GM18951 (cell line): ENCODE results near the gene SRRT.

Source experiments
- POLR2A ChIP-seq: IDR thresholded peaks from 4 replicates; pipeline ENCODE4 v1.6.1; 2011; ENCODE audit warnings: mild to moderate bottlenecking; ENCODE audit not compliant: insufficient read length, insufficient read depth; ENCODE audit errors: extremely low read depth
- in situ Hi-C: fragments of 300-500 bp; cut with MboI; formaldehyde crosslinking; loops from one replicate; pipeline ENCODE4 v1.12.0; 2022; ENCODE audit warnings: low sequenced_read_pairs, mixed read lengths, inconsistent platforms; ENCODE audit not compliant: unreplicated experiment

The SRRT gene, protein sequence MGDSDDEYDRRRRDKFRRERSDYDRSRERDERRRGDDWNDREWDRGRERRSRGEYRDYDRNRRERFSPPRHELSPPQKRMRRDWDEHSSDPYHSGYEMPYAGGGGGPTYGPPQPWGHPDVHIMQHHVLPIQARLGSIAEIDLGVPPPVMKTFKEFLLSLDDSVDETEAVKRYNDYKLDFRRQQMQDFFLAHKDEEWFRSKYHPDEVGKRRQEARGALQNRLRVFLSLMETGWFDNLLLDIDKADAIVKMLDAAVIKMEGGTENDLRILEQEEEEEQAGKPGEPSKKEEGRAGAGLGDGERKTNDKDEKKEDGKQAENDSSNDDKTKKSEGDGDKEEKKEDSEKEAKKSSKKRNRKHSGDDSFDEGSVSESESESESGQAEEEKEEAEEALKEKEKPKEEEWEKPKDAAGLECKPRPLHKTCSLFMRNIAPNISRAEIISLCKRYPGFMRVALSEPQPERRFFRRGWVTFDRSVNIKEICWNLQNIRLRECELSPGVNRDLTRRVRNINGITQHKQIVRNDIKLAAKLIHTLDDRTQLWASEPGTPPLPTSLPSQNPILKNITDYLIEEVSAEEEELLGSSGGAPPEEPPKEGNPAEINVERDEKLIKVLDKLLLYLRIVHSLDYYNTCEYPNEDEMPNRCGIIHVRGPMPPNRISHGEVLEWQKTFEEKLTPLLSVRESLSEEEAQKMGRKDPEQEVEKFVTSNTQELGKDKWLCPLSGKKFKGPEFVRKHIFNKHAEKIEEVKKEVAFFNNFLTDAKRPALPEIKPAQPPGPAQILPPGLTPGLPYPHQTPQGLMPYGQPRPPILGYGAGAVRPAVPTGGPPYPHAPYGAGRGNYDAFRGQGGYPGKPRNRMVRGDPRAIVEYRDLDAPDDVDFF

DNA sequence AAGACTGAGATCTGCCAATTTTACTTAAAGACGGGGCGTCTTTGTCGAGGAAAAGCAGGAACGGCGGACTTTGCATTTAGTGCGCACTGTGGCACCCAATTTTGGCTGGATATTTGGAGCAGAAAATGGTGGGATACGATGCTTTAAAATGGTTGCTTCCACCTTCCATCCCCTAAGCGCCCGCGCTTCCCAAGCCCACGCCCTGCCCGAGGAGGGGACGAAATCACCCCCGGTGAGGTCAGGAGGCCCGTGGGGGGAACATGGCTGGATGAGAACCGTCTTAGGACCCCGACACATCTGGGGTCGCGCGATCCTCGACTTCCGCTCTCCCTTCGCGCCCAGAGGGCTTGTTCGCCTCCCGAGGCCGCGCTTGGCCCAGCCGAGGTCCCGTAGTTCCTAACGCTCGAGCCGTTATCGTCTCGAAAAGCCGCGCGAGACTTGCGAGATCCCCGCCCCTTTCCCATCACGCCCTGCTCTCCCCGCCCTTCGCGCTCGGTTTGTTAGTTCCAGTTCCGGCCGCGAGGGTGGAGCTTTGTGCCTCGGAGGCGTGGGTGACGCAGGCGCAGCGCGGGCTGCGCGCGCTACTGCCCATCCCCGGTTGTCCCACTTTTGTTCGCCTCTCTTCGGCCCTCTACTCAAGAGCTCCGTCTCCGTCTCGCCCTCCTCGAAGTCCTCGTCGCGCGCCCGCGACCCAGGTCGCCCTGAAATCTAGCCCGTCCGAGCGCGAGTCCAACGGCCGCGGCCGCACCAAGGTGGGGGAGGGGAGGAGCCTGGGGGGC lies at the start of gene SRRT:
SRRT (plus strand) TSS at position 527 of the 779 bp plus-strand sequence. CDS start 488 bp downstream, outside the sequence.
- TF ChIP-seq POLR2A: peak; percentile 87
- in situ Hi-C loops: no loop called here

GRCh38 chr7:100825215-100825671 lies 49.7 kb upstream of the SRRT start:
- in situ Hi-C loops: no loop called here
- TF ChIP-seq POLR2A: no peak

DNA sequence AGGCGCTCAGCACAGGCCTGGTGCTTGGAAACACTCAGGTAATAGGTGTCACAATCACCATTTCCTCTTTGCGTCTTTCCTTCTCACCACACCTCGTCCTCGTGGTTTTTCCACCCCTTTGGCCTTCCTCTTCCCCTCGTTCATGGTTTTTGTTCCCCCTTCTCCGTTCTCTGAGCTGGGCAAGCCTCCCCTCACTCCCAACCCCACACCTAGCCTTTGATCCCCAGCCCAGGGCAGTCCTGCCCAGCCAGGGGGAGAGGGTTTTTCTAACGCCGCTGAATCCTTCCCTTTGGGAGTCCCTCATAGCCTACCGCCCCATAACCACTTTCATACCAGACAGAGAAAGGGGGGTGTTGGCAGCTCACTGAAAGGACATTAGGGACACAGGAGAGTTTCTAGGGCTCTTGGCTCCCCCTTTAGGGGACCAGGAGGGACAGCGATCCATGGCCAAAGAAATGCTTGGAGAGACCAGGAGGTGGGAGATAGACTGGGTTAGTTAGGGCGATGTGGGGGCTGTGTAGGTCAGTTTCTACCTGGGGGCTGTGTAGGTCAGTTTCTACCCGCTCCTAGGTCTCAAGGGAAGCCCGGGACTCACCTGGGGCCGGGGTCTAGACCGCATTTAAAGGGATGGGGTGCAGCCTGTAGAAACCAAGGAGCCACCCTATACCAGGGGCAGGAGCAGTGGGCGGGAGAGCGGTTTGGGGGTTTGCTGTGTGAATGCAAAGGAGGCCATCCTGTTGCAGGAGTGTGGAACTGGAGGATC lies 49.0 kb upstream of the SRRT start:
- TF ChIP-seq POLR2A: no peak
- in situ Hi-C loops: no loop called here

- no peak for TF ChIP-seq POLR2A
- in situ Hi-C loops: no loop called here
Observed at GRCh38 chr7:100826514-100827329, 48.2 kb upstream of the SRRT start.

- no peak for TF ChIP-seq POLR2A
- in situ Hi-C loops: no loop called here
Observed at GRCh38 chr7:100827330-100828226, 47.3 kb upstream of the SRRT start, which contains the start of gene EPHB4. EPHB4 (minus strand) TSS chr7:100827523; CDS start chr7:100827030, 493 bp downstream.

DNA sequence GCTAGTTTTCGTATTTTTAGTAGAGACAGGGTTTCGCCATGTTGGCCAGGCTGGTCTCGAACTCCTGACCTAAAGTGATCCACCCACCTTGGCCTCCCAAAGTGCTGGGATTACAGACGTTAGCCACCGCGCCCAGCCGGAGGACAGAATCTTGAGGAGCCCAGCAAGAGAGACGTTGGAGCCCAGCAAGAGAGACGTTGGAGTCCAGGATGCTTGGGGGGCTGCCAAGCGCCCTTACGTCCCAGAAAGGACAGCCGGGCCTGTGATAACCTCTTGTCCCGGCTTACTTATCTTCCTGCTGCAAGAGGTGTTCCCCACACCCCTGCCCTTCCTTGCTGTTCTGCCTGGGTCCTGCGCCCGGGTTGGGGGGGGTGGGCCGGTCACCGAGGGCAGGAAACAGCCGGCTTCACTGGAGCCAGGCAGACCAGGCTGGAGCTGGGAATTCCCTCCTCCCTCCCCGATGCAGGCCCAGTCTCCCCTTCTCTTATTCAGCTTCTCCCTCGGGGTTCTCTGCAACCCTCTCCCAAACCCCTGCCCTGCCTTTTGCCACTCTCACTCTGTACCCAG lies 45.7 kb upstream of the SRRT start:
- in situ Hi-C loops: no loop called here
- TF ChIP-seq POLR2A: no peak

DNA sequence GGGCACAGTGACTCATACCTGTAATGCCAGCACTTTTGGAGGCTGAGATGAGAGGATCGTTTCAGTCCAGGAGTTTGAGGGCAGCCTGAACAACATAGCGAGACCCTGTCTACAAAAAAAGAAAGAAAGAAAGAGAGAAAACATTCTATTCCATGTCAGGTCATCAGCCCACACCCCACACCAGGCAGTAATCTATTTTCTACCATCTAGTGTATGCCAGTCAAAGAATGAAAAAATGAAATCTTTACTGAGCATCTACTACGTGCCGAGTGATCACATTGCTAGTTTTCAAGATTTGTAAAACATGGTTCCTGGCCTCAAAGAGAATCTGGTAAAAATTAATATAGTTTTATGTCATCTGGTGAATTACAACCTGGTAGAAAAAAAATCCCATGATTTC lies 44.5 kb upstream of the SRRT start:
- TF ChIP-seq POLR2A: no peak
- in situ Hi-C loops: no loop called here

DNA sequence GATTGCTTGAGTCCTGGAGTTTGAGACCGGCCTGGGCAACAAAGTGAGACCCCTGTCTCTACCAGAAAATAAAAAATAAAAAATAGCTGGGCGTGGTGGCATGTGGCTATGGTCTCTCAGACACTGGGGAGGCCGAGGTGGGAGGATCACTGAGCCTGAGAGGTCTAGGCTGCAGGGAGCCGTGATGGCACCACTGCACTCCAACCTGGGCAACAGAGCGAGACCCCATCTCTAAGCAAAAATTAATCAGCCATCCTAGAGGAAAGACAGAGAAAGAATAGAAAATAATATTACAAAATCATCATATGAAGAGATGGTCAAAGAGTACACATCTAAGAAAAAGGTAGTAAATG lies 42.6 kb upstream of the SRRT start:
- TF ChIP-seq POLR2A: no peak
- in situ Hi-C loops: no loop called here

DNA sequence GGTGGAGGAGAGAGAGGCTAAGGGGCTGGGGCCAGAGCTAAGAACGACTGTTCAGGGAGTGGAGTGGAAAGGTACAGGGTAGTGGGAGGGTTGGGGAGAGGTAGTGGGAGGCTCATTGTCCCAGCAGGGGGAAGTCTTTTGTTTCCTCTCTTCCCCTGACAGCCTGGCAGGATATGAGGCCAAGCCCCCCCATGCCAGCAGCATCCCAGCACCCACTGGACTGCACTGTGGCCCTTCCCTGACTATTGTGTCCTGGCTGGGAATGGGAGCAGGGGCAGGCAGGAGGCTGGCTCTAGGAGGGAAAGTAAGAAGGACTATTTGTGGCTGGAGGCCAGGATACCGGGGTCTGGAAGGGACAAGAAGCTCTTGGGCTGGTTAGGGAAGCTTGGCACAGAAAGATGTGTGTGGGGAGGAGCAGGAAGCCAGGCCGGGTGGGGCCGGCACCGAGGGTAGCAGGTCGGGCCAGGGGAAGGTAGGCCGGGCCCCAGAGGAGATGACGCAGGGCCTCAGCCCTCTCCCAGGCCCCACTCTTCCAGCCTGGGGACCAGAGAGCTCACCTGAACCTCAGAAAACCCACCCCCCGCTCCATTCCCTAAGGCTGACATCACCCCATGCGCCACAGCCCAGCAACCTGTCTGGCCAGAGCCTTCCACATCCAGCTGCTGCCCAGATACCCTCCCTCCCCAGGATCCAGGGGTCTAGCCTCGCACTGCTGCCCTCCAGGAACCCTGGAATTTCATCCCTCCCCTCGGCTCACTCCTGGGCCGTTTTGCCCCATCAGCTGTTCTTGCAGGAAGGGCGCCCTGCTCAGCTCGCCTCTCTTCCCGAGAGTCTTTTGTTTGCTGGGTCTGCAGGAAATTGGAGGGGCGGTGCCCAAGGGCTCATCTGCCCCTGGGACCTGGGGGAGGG lies 38.7 kb upstream of the SRRT start:
- in situ Hi-C loops: no loop called here
- no peak for TF ChIP-seq POLR2A

DNA sequence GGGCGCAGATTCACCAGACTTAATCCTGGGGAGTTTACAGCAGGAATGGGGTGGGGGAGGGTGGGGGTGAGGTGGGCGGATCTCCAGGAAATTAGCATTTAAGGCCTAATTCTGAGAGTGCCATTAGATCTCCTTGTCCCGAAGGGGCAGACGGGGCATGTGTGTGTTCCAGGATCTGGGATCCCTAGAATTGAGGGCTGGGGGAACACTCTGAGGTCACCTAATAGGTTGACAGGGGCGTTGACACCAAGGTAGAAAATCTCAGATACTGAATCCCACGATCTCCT lies 38.1 kb upstream of the SRRT start:
- in situ Hi-C loops: no loop called here
- TF ChIP-seq POLR2A: no peak
